Psoas muscle (tissue), 8 donors: ENCODE results near the gene C11orf71. TPM values are rescaled to one million over a fixed set of nuclear protein-coding genes. Genes with fewer than 3 reads are reported as not detected.

Experiments used
- ATAC-seq, 4 donors: fragments of 200-7000 bp; cut with Tn5 transposase; one replicate each; pipeline ENCODE4 v1.9.1; 2020; ENCODE audit warnings: moderate library complexity in 3 of 4, mild to moderate bottlenecking in 2 of 4
- DNase-seq, 2 donors: peaks; one replicate each; pipeline ENCODE4 v3.0.0-alpha.2; 2020
- H3K27ac ChIP-seq: fragments of 200-600 bp; one replicate; pipeline ENCODE4 v1.8.0; 2022
- H3K27me3 ChIP-seq, 3 donors: fragments of 200-600 bp in 1 of 3; one replicate each; pipeline versions ENCODE4 v1.6.1 to v1.8.0; 2013 to 2022; ENCODE audit warnings: low read length in 2 of 3, mild to moderate bottlenecking in 2 of 3, moderate library complexity in 1 of 3; ENCODE audit not compliant: insufficient read depth in 3 of 3
- H3K36me3 ChIP-seq, 2 donors: fragments of 200-600 bp in 1 of 2; one replicate each; pipeline versions ENCODE4 v1.6.1 to v1.8.0; 2013 to 2022; ENCODE audit warnings: low read depth in 1 of 2, mild to moderate bottlenecking in 1 of 2, moderate library complexity in 1 of 2; ENCODE audit not compliant: insufficient read depth in 1 of 2
- H3K4me1 ChIP-seq: fragments of 200-600 bp; one replicate; pipeline ENCODE4 v1.8.0; 2022
- H3K4me3 ChIP-seq: fragments of 200-600 bp; one replicate; pipeline ENCODE4 v1.8.0; 2022; ENCODE audit warnings: mild to moderate bottlenecking
- H3K9me3 ChIP-seq: fragments of 200-600 bp; one replicate; pipeline ENCODE4 v1.8.0; 2022
- CTCF ChIP-seq: fragments of 200-600 bp; IDR thresholded peaks from one replicate; pipeline ENCODE4 v1.8.0; 2022; ENCODE audit warnings: antibody characterized with exemption
- WGBS, 3 donors: extraction: QIAGEN DNeasy Blood & Tissue Kit; methylation state at CpG; one replicate each; pipeline versions ENCODE4 v1.1.6 to v1.1.7; 2013; 5-methylcytosine and 5-hydroxymethylcytosine counted together
- intact Hi-C, 2 donors: fragments of 100-400 bp; cut with DNase I; formaldehyde crosslinking; loops; one replicate each; pipeline versions ENCODE4 v1.11.0 to v1.14.2; 2022
- polyA plus RNA-seq, 3 donors: library from polyadenylated mRNA; stranded (reverse); fragments of 200-250 nt; gene quantifications; one replicate each; pipeline ENCODE4 v1.2.3, GENCODE V29; 2013
- total RNA-seq, 4 donors: library from RNA; stranded (reverse); fragmentation: NEBNext Ultra II Directional in 2 of 4; extraction: Animal tissue kit (Norgen Biotek cat#: 25700) in 2 of 4; gene quantifications; one replicate each; pipeline versions ENCODE4 v1.2.1 to v1.2.4, GENCODE V29; 2021 to 2023
- donor health status: healthy with polysubstance abuse.
- donor health status: DM: no; HTN: no; CAD: no; lungs with moderate emphysema.
- donor health status: Bipolar disorder and iron deficiency.
- donor health status: healthy.
- donor health status: DM: yes; HTN: yes; CAD: no.
- donor health status: DM: no; HTN: no; CAD: no.
- donor health status: DM: no; HTN: no; CAD: no.
- donor health status: DM: yes; HTN: yes; CAD: no.

Gene C11orf71
- total and polyA plus RNA-seq, 7 donors = 3.4 to 18.1 (median 10.7) TPM

DNA sequence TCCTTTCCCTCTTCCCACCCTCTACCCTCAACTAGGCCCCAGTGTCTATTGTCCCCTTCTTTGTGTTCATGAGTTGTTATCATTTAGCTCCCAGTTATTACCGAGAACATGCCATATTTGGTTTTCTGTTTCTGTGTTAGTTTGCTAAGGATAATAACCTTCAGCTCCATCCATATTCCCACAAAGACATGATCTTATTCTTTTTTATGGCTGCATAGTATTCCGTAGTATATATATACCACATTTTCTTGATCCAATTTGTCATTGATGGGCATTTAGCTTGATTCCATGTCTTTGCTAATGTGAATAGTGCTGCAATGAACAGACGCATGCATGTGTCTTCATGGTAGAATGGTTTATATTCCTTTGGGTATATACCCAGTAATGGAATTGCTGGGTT lies 17.8 kb downstream of the C11orf71 start:
- TF ChIP-seq CTCF = no peak
- H3K4me3 ChIP-seq = no peak overlapping the region
- H3K4me1 ChIP-seq = no peaks in the 10 kb centered on the region
- H3K36me3 ChIP-seq = no peaks in the 10 kb centered on the region
- no peaks in the 10 kb centered on the region for H3K27me3 ChIP-seq
- no peaks in the 10 kb centered on the region for H3K9me3 ChIP-seq
- intact Hi-C loops = no loop called here
- no peak overlapping the region for H3K27ac ChIP-seq
- 66 to 100% (median 98%) methylated on average over 3 of the region's 3 CpGs for WGBS, 3 donors
- no peak for DNase-seq
- no peak for ATAC-seq

- H3K27me3 ChIP-seq = no peaks in the 10 kb centered on the region
- ATAC-seq = no peak
- no peaks in the 10 kb centered on the region for H3K9me3 ChIP-seq
- no peaks in the 10 kb centered on the region for H3K4me1 ChIP-seq
- TF ChIP-seq CTCF = no peak
- H3K36me3 ChIP-seq = no peaks in the 10 kb centered on the region
- 58 to 66% (median 63%) methylated on average over 5 of the region's 5 CpGs for WGBS, 3 donors
- DNase-seq = no peak
- H3K4me3 ChIP-seq = no peak overlapping the region
- intact Hi-C loops = no loop called here
- no peak overlapping the region for H3K27ac ChIP-seq
Measured at GRCh38 chr11:114379394-114380069, 20.8 kb downstream of the C11orf71 start.

- no peaks in the 10 kb centered on the region for H3K4me1 ChIP-seq
- ATAC-seq = no peak
- H3K27ac ChIP-seq = no peak overlapping the region
- no peak overlapping the region for H3K4me3 ChIP-seq
- intact Hi-C loops = no loop called here
- no peaks in the 10 kb centered on the region for H3K9me3 ChIP-seq
- DNase-seq = no peak
- WGBS, 3 donors = 86 to 92% (median 90%) methylated on average over 7 of the region's 7 CpGs
- H3K36me3 ChIP-seq = no peaks in the 10 kb centered on the region
- no peak for TF ChIP-seq CTCF
- H3K27me3 ChIP-seq = no peaks in the 10 kb centered on the region
Measured at GRCh38 chr11:114377612-114378267, 22.6 kb downstream of the C11orf71 start.

- no peak for TF ChIP-seq CTCF
- DNase-seq (no peak), ATAC-seq (no peak)
- Histone ChIP-seq H3K27ac (no peak overlapping the region), H3K27me3 (no peaks in the 10 kb centered on the region), H3K9me3 (no peaks in the 10 kb centered on the region), H3K4me3 (no peak overlapping the region), H3K36me3 (no peaks in the 10 kb centered on the region), H3K4me1 (no peaks in the 10 kb centered on the region)
- intact Hi-C loops = no loop called here
- 93 to 96% (median 95%) methylated on average over 3 of the region's 3 CpGs for WGBS, 3 donors
Measured at GRCh38 chr11:114375052-114375451, 25.3 kb downstream of the C11orf71 start.
